Stimulated activated memory B cell treated with anti-CD40 and anti-IgM and Interleukin-4, amounts not matched to agents 10 μg/mL and 1 μg/mL and 100 μg/mL, for 72 hours (primary cell): ENCODE data around the gene STX4.
"Not testable (repeated sequence)": the region's sequence is repeated elsewhere in the genome, so short reads cannot be mapped to it uniquely, and the experiment has no call there.

Source experiments
- ATAC-seq: fragments of 150-1000 bp; cut with Tn5 transposase; 2 replicates; pipeline ENCODE4 v1.10.0; 2021
- H3K27ac Mint-ChIP-seq: one replicate; pipeline ENCODE4 v1.8.0; 2022; ENCODE audit warnings: mild to moderate bottlenecking, mixed read lengths
- H3K27me3 Mint-ChIP-seq: one replicate; pipeline ENCODE4 v1.8.0; 2022; ENCODE audit warnings: mixed read lengths
- H3K36me3 Mint-ChIP-seq: one replicate; pipeline ENCODE4 v1.8.0; 2022; ENCODE audit warnings: mixed read lengths
- H3K4me1 Mint-ChIP-seq: one replicate; pipeline ENCODE4 v1.8.0; 2022; ENCODE audit warnings: mixed read lengths
- H3K4me3 Mint-ChIP-seq: one replicate; pipeline ENCODE4 v1.8.0; 2022; ENCODE audit warnings: mild to moderate bottlenecking, moderate library complexity, mixed read lengths
- H3K9me3 Mint-ChIP-seq: one replicate; pipeline ENCODE4 v1.8.0; 2022; ENCODE audit warnings: mixed read lengths

The STX4 gene

DNA sequence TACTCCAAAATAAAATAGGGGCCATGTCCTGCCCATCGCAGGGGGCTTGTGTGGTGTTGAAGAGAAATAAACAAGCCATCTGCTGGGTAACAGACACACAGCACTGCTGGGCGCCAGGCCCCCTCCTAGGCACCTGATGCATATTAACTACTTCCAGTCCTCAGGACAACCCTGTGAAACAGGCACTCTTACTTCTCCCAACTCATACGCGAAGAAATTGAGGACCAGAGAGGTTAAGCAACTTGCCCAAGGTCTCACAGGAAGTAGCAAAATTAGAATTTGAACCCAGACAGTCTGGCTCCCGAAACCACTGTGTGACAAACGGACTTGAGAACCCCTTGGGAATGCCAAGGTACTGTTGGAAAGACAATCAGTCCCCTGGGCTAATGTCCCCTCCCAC lies 25.7 kb upstream of the STX4 start:
- no peak for ATAC-seq
- peaks cover 7% of the 10 kb centered on the region for H3K4me1 Mint-ChIP-seq
- no peaks in the 10 kb centered on the region for H3K9me3 Mint-ChIP-seq
- peaks cover 66% of the 10 kb centered on the region for H3K27me3 Mint-ChIP-seq
- H3K36me3 Mint-ChIP-seq: no peaks in the 10 kb centered on the region
- no peak overlapping the region for H3K4me3 Mint-ChIP-seq
- H3K27ac Mint-ChIP-seq: no peak overlapping the region

DNA sequence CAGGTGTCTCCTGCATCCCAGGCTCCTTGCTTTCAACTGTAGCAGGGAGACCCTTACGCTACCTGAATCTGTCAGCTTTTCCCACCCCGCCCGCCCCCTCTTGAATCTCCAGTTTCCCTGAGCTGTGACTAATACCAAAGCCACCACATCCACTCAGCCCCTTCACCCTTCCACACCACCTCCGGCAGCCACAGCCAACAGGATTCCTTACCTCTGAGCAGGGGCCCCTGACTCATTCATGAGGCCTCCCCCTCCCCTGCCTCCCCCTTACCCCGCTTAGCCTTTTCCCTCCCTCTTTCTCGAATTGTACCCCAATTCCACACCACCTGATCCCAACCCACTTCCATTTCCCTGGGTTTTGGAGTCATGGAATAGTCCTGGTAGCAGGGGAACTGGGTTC lies 25.2 kb upstream of the STX4 start:
- ATAC-seq: no peak
- Mint-ChIP-seq H3K4me3 (no peak overlapping the region), H3K36me3 (no peaks in the 10 kb centered on the region), H3K27ac (no peak overlapping the region), H3K9me3 (no peaks in the 10 kb centered on the region), H3K4me1 (peaks cover 9% of the 10 kb centered on the region), H3K27me3 (peaks cover 70% of the 10 kb centered on the region)

DNA sequence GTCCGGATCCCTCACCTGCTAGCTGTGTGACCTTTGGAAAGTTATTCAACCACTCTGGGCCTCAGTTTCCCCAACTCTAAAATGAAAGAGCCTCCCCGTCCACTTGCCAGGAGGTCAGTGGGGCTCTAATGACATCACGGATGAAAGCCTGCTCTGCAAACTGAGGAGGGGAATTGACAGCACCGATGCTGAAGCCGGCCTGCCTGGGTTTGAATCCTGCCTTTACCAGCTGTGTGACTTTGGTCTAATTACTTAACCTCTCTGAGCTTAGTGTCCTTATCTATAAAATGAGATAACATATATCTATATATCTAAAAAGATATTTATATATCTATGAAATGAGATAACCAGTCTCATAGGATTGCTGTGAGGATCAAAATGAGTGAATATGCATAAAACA lies 24.8 kb upstream of the STX4 start:
- Mint-ChIP-seq H3K36me3 (no peaks in the 10 kb centered on the region), H3K9me3 (no peaks in the 10 kb centered on the region), H3K4me1 (peaks cover 13% of the 10 kb centered on the region), H3K27me3 (peaks cover 74% of the 10 kb centered on the region), H3K4me3 (no peak overlapping the region), H3K27ac (no peak overlapping the region)
- no peak for ATAC-seq

DNA sequence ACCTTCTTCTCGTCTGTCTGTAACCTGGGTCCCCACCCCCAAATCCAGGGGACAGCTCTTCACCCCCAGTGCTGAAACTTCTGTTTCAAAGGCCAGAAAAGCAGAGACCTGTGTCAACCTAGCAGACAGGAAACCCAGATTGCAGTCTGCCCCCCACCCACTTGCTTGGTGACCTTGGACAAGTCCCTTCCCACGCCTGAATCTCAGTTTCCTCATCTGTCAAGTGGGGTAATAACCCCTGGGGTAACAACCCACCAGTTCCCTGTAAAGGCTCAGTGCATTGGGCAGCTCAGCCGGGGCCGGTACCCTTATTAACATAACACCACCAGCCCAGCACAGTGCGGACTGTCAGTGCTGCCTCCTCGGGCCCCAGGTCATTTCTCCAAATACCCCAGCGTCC lies 24.2 kb upstream of the STX4 start:
- Mint-ChIP-seq H3K4me1 (peaks cover 16% of the 10 kb centered on the region), H3K4me3 (no peak overlapping the region), H3K27ac (no peak overlapping the region), H3K9me3 (no peaks in the 10 kb centered on the region), H3K27me3 (peaks cover 78% of the 10 kb centered on the region), H3K36me3 (no peaks in the 10 kb centered on the region)
- no peak for ATAC-seq

DNA sequence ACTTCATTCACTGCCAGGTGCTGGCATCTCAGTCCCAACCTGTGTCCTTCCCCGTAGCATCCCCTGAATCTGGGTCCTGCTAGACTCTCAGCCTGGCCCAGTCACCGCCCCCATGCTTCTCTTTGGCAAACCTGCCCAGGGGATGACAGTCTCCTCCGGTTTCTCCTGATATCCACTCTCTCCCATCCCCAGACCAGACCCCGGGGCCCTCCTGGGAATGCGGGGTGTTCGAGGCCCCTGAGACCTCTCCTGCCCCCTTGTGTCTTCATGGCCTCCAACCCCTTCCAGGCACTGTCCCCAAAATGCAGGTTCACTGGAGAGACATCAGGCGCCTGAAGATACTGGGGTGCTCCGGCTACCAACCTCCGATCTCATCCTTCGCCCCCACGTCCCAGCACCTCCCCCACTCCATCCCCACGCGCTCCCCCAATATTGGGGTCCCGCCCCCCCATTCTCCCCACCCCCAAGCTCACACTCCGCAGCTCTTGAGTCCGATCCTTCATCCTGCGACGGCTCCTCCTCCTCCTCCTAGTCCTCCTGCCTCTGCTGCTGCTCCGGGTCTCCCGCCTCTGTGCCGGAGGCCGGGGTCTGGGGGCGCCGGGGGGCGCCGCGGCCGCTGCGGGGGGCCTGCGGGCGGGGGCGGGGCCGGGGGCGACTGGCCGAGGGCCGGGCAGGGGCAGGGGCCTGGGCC lies 23.3 kb upstream of the STX4 start:
- Mint-ChIP-seq H3K9me3 (no peaks in the 10 kb centered on the region), H3K36me3 (no peaks in the 10 kb centered on the region), H3K4me3 (no peak overlapping the region), H3K4me1 (peaks cover 16% of the 10 kb centered on the region), H3K27ac (no peak overlapping the region), H3K27me3 (peaks cover 78% of the 10 kb centered on the region)
- ATAC-seq: peak; percentile 16

DNA sequence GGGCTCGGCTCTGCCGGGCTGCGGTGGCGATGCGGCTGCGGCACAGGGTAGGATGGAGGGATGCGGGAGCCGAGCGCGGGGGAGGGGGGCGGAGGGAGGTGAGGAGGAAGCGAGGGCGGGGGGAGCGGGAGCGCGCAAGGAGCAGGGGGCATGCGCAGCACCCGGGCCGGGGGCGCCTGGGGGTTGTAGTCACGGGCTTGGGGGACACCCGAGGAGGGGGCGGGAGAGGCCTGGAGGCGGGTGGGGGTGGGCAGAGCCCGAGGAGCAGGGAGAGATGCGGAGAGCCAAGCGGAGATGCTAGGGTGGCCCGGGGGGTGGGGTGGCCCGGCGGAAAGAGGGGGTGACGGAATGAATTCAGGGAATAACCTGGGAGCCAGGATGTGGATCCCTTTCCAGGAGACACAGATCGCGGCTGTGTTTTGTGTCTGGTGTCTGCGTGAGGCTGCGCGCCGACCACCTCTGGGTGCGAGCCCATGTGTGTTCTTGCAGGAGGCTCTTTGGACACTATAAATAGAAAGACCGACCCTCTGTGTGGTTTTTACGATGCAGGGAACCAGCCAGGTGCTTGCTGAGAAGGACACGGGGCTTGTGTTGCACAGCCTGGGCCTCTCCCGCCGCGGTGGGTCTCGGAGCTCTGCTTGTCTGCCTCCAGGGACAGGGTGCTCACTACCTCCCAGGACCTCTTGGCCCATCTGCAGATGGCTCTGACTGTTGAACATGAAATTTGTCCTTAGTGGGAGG lies 22.6 kb upstream of the STX4 start, which contains the start of gene STX1B:
Gene STX1B, minus strand, starts transcription at position 54 of the 741 bp plus-strand sequence. CDS start 242 bp downstream, outside the sequence.
- Mint-ChIP-seq H3K36me3 (no peaks in the 10 kb centered on the region), H3K9me3 (no peaks in the 10 kb centered on the region), H3K4me1 (peaks cover 16% of the 10 kb centered on the region), H3K4me3 (peak within 1 kb of the TSS; percentile 49), H3K27ac (no peak within 1 kb of the TSS), H3K27me3 (peaks cover 79% of the 10 kb centered on the region)
- no peak for ATAC-seq

DNA sequence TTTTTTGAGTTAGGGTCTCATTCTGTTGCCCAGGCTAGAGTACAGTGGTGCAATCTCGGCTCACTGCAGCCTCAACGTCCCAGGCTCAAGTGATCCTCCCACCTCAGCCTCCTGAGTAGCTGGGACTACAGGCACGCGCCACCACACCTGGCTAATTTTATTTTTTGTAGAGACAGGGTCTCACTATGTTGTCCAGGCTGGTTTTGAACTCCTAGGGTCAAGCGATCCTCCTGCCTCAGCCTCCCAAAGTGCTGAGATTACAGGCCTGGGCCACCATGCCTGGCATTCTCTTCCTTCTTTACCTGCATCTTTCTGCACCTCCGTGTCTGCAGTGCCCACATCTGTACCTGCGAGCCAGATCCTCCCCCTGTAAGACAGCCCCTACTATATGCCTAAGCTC lies 21.5 kb upstream of the STX4 start:
- not testable (repeated sequence) for ATAC-seq, H3K27ac Mint-ChIP-seq, H3K4me3 Mint-ChIP-seq, H3K36me3 Mint-ChIP-seq, H3K9me3 Mint-ChIP-seq
- H3K4me1 Mint-ChIP-seq: peaks cover 16% of the 10 kb centered on the region
- H3K27me3 Mint-ChIP-seq: peaks cover 73% of the 10 kb centered on the region

DNA sequence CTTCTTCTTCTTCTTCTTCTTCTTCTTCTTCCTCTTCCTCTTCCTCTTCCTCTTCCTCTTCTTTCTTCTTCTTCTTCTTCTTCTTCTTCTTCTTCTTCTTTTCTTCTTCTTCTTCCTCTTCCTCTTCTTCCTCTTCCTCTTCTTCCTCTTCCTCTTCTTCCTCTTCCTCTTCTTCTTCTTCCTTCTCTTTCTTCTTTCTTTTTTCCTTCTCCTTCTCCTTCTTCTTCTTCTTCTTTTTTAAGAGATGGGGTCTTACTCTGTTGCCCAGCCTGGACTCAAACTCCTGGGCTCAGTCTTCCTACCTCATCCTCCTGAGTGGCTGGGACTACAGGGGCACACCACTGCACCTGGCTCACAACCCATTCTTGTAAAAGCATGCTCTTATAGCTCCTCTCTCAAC lies 20.1 kb upstream of the STX4 start:
- H3K36me3 Mint-ChIP-seq, H3K9me3 Mint-ChIP-seq, ATAC-seq, H3K4me3 Mint-ChIP-seq: not testable (repeated sequence)
- H3K27me3 Mint-ChIP-seq: peaks cover 61% of the 10 kb centered on the region
- peaks cover 16% of the 10 kb centered on the region for H3K4me1 Mint-ChIP-seq
- H3K27ac Mint-ChIP-seq: peak overlapping the region; percentile 5

DNA sequence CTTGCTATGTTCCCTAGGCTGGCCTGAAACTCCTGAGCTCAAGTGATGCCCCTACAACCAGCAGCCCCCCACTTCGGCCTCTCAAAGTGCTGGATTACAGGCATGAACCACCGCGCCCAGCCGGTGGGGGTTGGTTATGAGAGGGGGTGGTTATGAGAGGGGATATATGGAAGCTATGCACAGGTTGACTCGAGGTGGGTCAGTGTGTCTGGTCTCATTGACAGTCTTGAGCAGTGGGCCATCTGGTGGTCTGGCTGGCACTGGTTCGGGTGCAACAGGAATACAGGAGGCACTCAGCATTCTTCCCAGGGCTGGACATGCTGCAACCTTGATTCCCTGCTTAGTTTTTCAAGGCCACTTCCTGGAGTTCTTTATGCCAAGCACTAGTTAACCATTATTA lies 17.3 kb upstream of the STX4 start:
- no peak overlapping the region for H3K27ac Mint-ChIP-seq
- H3K36me3 Mint-ChIP-seq: no peaks in the 10 kb centered on the region
- ATAC-seq: no peak
- no peak overlapping the region for H3K4me3 Mint-ChIP-seq
- H3K27me3 Mint-ChIP-seq: peaks cover 39% of the 10 kb centered on the region
- peaks cover 16% of the 10 kb centered on the region for H3K4me1 Mint-ChIP-seq
- H3K9me3 Mint-ChIP-seq: no peaks in the 10 kb centered on the region

DNA sequence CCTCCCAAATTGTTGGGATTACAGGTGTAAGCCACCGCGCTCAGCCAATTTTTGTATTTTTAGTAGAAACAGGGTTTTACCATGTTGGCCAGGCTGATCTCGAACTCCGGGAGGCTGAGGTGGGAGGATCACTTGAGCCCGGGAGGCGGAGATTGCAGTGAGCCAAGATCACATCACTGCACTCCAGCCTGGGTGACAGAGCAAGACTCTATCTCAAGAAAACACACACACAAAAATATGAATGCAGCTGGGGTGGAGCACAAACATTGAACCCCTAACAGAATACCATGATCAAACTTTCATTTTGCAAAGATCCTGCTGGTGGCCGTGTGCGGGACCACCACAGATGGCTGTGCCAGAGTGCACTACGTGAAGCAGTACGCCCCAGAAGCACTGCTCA lies 15.6 kb upstream of the STX4 start:
- not testable (repeated sequence) for ATAC-seq, H3K4me1 Mint-ChIP-seq, H3K27ac Mint-ChIP-seq, H3K36me3 Mint-ChIP-seq, H3K4me3 Mint-ChIP-seq, H3K9me3 Mint-ChIP-seq
- H3K27me3 Mint-ChIP-seq: peaks cover 21% of the 10 kb centered on the region

DNA sequence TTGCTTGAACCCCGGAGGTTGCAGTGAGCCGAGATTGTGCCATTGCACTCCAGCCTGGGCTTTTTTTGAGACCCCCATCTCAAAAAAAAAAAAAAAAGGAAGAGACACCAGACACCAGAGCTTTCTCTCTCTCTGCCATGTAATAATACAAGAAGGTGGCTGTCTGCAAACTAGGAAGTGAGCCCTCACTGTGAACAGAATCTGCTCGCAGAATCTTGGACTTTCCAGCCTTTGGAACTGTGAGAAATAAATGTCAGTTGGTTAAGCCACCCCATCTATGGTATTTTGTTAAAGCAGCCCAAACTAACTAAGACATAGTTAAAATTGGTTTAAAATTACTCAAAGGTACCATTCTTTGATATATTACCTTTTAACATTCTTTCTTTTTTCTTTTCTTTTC lies 12.8 kb upstream of the STX4 start:
- H3K9me3 Mint-ChIP-seq: no peaks in the 10 kb centered on the region
- H3K4me3 Mint-ChIP-seq: no peak overlapping the region
- H3K4me1 Mint-ChIP-seq: no peaks in the 10 kb centered on the region
- H3K36me3 Mint-ChIP-seq: no peaks in the 10 kb centered on the region
- H3K27me3 Mint-ChIP-seq: peaks cover 7% of the 10 kb centered on the region
- H3K27ac Mint-ChIP-seq: no peak overlapping the region
- no peak for ATAC-seq

DNA sequence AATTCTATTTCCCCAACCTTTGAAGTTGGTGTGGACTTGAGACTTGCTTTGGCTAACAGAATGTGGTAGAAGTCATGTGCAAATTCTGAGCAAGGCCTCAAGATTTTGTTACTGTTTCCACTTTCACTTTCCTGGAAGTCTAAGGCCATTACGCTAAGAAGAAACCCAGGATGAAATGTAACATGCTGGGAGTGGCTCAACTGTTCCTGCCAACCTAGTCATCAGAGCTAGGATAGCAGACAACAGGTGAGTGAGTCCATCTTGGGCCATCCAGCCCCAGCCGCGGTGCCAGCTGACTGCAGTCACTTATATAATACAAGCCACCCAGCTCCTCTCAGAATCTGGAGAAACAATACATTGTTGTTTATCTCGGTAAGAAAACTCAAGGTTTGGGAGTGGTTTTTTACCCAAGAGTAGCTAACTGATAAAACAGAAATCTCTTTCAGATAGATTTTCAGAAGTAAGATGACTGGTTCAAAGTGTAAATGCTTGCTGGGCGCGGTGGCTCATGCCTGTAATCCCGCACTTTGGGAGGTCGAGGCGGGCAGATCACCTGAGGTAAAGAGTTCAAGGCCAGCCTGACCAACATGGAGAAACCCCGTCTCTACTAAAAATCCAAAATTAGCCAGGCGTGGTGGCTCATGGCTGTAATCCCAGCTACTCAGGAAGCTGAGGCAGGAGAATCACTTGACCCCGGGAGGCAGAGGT lies 10.7 kb upstream of the STX4 start:
- no peaks in the 10 kb centered on the region for H3K9me3 Mint-ChIP-seq
- ATAC-seq: no peak
- H3K36me3 Mint-ChIP-seq: no peaks in the 10 kb centered on the region
- H3K4me1 Mint-ChIP-seq: no peaks in the 10 kb centered on the region
- H3K4me3 Mint-ChIP-seq: no peak overlapping the region
- H3K27me3 Mint-ChIP-seq: no peaks in the 10 kb centered on the region
- H3K27ac Mint-ChIP-seq: no peak overlapping the region

DNA sequence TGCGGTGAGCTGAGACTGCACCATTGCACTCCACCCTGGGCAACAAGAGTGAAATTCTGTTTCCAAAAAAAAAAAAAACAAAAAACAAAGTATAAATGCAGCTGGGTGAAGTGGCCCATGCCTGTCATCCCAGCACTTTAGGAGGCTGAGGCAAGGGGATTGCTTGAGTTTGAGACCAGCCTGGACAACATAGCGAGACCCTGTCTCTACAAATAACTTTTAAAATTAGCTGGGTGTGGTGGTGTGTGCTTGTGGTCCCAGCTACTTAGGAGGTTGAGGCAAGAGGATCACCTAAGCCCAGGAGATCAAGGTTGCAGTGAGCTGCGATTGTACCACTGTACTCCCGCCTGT lies 10.1 kb upstream of the STX4 start:
- Mint-ChIP-seq H3K9me3 (no peaks in the 10 kb centered on the region), H3K4me3 (no peak overlapping the region), H3K4me1 (no peaks in the 10 kb centered on the region), H3K36me3 (no peaks in the 10 kb centered on the region), H3K27me3 (no peaks in the 10 kb centered on the region), H3K27ac (no peak overlapping the region)
- no peak for ATAC-seq

DNA sequence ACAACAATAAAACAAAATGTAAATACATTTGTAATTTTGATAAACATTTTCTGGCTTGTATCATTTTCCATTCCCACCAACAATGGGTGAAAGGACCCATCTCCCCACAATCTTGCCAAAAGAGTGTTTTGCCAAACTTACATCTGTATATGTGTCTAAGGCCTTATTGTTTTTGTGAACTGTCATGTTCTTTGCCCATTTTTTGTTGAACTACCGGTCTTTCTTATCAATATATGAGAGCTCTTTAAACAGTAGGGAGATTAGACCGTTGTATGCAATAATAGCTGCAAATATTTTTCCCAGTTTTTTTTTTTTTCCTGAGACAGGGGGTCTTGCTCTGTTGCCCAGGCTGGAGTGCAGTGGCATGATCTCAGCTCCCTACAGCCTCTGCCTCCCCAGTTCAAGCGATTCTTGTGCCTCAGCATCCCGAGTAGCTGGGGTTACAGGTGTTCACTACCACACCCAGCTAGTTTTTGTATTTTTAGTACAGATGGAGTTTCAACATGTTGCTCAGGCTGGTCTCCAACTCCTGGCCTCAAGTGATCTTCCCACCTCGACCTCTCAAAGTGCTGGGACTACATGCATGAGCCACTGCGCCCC lies 9.6 kb upstream of the STX4 start:
- H3K4me1 Mint-ChIP-seq: no peaks in the 10 kb centered on the region
- H3K27ac Mint-ChIP-seq: no peak overlapping the region
- no peak for ATAC-seq
- no peaks in the 10 kb centered on the region for H3K36me3 Mint-ChIP-seq
- H3K27me3 Mint-ChIP-seq: no peaks in the 10 kb centered on the region
- no peak overlapping the region for H3K4me3 Mint-ChIP-seq
- no peaks in the 10 kb centered on the region for H3K9me3 Mint-ChIP-seq

DNA sequence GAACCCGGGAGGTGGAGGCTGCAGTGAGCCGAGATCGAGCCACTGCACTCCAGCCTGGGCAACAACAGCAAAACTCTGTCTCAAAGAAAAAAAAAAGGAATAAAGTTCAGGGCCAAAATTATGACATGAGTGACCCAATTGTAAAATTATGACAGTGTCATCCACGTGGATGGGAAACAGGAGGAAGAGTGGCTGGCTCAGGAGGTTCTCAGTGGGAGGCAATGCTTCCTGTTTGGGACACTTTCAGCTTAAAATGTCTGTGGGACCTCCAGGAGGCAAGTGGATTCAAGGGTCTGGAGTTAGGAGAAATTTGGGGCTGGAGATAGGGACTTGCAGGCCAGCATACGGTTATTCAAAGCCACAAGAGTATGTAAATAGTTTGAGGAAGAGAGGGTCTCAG lies 8.0 kb upstream of the STX4 start:
- no peaks in the 10 kb centered on the region for H3K4me1 Mint-ChIP-seq
- H3K27ac Mint-ChIP-seq: peak overlapping the region; percentile 30
- H3K27me3 Mint-ChIP-seq: no peaks in the 10 kb centered on the region
- H3K36me3 Mint-ChIP-seq: no peaks in the 10 kb centered on the region
- no peak for ATAC-seq
- H3K9me3 Mint-ChIP-seq: no peaks in the 10 kb centered on the region
- no peak overlapping the region for H3K4me3 Mint-ChIP-seq
